Activated CD4-positive, CD25-positive, alpha-beta regulatory T cell treated with anti-CD3 and anti-CD28 coated beads, Interleukin-2, amount 50 U/mL, for 72 hours (primary cell): Measurements from ENCODE around the gene STEAP1.
"Not testable (repeated sequence)": the region's sequence is repeated elsewhere in the genome, so short reads cannot be mapped to it uniquely, and the experiment has no call there.

Experiments
- DNase-seq: peaks from one replicate; pipeline ENCODE4 v3.0.0; 2021

STEAP1 gene

GRCh38 chr7:90153943-90154771 is at the start of gene STEAP1:
Gene STEAP1, plus strand, starts transcription at chr7:90154469. Its CDS starts 5,320 bp downstream, at chr7:90159789.
- DNase-seq: peak; percentile 91

- not testable (repeated sequence) for DNase-seq
Observed at GRCh38 chr7:90114972-90115371, 39.3 kb upstream of the STEAP1 start.

- not testable (repeated sequence) for DNase-seq
Observed at GRCh38 chr7:90118551-90119177, 35.6 kb upstream of the STEAP1 start.

GRCh38 chr7:90119178-90119971 is 34.9 kb upstream of the STEAP1 start:
- DNase-seq: no peak

GRCh38 chr7:90120205-90120604 is 34.1 kb upstream of the STEAP1 start:
- not testable (repeated sequence) for DNase-seq

- not testable (repeated sequence) for DNase-seq
Observed at GRCh38 chr7:90131746-90132145, 22.5 kb upstream of the STEAP1 start.

GRCh38 chr7:90147079-90147960 is 6.9 kb upstream of the STEAP1 start:
- not testable (repeated sequence) for DNase-seq

- DNase-seq: not testable (repeated sequence)
Observed at GRCh38 chr7:90149428-90149827, 4.8 kb upstream of the STEAP1 start.

- not testable (repeated sequence) for DNase-seq
Observed at GRCh38 chr7:90151884-90152283, 2.4 kb upstream of the STEAP1 start.

- not testable (repeated sequence) for DNase-seq
Observed at GRCh38 chr7:90152642-90153253, 1.5 kb upstream of the STEAP1 start.

GRCh38 chr7:90155206-90155605 is 937 bp downstream of the STEAP1 start:
- no peak for DNase-seq

- DNase-seq: not testable (repeated sequence)
Observed at GRCh38 chr7:90157331-90157730, 3.1 kb downstream of the STEAP1 start.

GRCh38 chr7:90157761-90158350 is 3.6 kb downstream of the STEAP1 start:
- not testable (repeated sequence) for DNase-seq

- DNase-seq: no peak
Observed at GRCh38 chr7:90163534-90163933, 9.3 kb downstream of the STEAP1 start.

- no peak for DNase-seq
Observed at GRCh38 chr7:90165724-90166123, 11.5 kb downstream of the STEAP1 start.

GRCh38 chr7:90166153-90166552 is 11.9 kb downstream of the STEAP1 start:
- no peak for DNase-seq

GRCh38 chr7:90167361-90167760 is 13.1 kb downstream of the STEAP1 start:
- DNase-seq: no peak

GRCh38 chr7:90169891-90170290 is 15.6 kb downstream of the STEAP1 start:
- no peak for DNase-seq

GRCh38 chr7:90172121-90172520 is 17.9 kb downstream of the STEAP1 start:
- no peak for DNase-seq

- no peak for DNase-seq
Observed at GRCh38 chr7:90172624-90173023, 18.4 kb downstream of the STEAP1 start.

- DNase-seq: no peak
Observed at GRCh38 chr7:90173127-90173844, 19.0 kb downstream of the STEAP1 start.
